ENCODE results near the gene CSAD.

The CSAD gene

DNA sequence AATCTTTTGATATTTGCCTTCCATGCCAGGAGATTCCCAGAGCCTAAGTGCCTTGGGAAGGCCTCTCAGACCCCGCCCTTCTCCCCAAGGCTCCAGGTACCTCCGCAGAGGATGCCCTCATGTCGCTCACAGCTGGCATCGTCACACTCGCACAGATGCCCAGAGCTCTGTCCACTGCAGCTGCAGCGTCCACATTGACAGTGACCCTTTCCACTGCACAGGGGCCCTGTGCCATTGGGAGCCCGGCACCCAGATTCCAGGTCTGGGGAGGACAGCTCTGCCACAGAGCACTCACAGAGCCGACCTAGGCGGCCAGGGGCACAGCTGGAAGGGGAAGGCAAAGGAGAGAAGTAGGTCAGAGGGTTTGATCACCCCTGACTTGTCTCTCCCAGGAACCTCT, 12.3 kb upstream of the CSAD start:
- H3K4me3 ChIP-seq (replicated peaks; ENCODE audit: low read depth, low read length) = no peak overlapping the region
- DNase-seq (ENCODE audit: low read depth) = no peak
- TF ChIP-seq, protein P1, sequence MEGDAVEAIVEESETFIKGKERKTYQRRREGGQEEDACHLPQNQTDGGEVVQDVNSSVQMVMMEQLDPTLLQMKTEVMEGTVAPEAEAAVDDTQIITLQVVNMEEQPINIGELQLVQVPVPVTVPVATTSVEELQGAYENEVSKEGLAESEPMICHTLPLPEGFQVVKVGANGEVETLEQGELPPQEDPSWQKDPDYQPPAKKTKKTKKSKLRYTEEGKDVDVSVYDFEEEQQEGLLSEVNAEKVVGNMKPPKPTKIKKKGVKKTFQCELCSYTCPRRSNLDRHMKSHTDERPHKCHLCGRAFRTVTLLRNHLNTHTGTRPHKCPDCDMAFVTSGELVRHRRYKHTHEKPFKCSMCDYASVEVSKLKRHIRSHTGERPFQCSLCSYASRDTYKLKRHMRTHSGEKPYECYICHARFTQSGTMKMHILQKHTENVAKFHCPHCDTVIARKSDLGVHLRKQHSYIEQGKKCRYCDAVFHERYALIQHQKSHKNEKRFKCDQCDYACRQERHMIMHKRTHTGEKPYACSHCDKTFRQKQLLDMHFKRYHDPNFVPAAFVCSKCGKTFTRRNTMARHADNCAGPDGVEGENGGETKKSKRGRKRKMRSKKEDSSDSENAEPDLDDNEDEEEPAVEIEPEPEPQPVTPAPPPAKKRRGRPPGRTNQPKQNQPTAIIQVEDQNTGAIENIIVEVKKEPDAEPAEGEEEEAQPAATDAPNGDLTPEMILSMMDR (IDR thresholded peaks at IDR 0.05; ENCODE audit: low read length, missing control alignments) = no peak

DNA sequence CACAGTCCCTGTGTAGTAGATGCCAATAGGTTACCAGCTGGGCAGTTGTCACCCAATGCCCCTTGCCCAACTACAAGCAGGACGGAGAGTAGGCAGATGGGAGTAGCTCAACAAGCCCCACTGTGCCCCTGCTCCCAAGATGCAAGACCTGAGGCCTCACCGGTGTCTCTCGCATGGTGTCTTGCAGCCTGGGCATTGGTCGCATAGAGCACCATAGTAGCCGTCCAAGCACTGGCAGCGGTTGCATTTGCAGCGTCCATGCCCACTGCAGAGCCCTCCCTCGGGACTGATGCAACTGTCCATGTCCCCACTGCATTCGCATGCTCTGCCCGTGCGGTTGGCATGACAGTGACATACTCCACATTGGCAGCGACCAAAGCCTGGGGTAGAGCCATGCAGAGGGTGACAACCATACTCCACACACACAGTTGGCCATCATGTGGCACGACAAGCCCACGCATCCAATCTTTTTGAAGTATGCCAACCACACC, 11.9 kb upstream of the CSAD start:
- no peak for DNase-seq (ENCODE audit: low read depth)
- TF ChIP-seq, protein P1 (IDR thresholded peaks at IDR 0.05; ENCODE audit: low read length, missing control alignments) = no peak
- no peak overlapping the region for H3K4me3 ChIP-seq (replicated peaks; ENCODE audit: low read depth, low read length)

DNA sequence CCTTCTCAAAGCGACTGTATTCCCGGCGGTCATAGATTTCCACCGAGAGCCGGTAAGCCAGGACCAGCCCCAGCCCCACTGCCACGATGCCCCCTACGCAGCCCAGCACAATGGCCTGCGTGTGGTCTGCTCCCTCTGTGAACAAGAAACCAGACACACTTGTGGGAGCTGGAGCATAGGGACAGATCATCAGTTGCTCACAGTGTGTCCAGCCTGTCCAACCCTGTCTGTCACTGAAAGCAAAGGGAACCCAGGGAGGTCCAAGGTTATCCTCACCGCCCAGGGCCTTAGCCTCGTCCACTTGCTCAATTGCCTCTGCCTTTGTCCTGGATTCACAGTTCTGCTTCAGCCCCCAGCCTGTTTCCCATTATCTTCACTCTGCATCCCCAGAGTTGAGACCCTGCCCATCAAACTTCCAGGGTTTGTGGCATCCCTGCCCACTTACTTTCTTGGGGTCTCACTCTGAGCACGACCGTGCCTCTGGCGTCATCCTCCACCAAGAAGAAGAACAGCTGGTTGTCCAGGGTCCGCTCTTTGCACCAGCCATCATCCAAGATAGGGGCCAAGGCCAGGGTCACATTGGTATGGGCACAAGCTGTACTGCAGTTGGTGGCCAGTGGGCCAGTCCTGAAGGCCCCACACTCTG, 11.3 kb upstream of the CSAD start:
- H3K4me3 ChIP-seq (replicated peaks; ENCODE audit: low read depth, low read length) = no peak overlapping the region
- TF ChIP-seq, protein P1 (IDR thresholded peaks at IDR 0.05; ENCODE audit: low read length, missing control alignments) = no peak
- DNase-seq (ENCODE audit: low read depth) = no peak

DNA sequence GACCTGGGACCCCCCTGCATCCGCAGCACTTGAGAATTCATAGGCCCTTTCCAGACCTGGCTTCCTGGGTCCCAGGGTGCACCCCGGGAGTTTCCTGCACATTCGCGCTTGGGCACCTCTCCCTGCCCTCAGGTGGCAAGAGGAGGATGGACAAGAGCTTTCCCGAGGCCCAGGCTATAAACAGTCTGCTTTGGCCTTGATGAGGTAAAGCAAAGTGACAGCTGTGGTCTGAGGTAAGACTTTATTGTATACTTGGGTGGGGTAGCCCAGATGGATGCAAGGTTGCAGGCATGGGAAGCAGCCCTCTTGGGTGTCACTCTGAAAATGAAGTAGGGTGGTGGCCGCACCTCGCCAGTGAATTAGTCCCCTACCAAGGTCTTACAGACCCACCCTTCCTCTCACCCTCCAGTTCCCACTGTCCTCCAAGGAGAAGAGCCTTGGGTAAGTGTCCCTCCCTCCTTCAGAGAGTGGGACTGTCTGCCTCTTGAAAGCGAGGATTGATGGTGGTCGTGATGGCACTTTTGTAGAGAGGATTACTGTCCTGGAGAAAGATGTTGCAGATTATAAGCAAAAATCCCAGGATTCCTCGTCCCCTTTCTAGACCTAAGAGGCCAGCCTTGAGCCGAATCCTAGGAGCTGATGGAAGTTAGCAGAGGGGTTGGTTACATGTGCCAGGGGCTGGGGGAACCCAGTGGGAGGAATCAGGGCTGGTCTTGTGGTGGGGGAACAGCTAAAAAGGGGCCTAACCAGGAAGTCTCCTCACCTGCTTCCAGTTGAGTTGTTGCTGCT, 10.6 kb upstream of the CSAD start:
- H3K4me3 ChIP-seq (replicated peaks; ENCODE audit: low read depth, low read length) = no peak overlapping the region

DNA sequence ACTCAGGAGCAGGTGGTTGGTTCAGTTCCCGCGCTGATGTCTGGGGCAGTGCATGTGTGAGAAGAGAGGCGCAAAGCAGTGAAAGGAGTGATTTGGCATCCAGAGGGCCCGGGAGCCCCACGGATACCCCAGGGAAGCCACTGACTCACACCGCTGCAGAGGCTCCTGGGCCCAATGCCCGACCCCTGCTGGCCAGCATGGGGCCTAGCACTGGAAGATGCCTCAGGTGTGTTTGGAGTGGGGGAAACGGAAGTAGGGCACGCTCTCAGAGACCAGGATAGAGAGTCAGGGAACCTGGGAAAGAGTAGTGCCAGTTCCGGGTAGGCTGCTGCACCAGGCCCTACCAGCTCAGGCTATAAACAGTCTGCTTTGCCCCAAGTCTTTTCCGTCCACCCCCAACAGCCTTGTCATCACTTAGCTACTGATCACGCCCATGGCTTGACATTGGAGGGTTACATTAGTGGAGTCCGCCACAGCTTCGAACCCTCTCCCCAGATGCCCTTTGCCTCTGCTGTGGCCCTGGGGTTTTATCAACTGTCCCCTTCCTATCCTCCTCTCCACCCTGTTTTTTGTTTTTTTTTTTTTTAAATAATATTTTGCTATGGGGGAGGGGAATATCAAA, 9.5 kb upstream of the CSAD start:
- H3K4me3 ChIP-seq (replicated peaks; ENCODE audit: low read depth, low read length) = no peak overlapping the region
- peak; percentile 59 for DNase-seq (ENCODE audit: low read depth)
- TF ChIP-seq, protein P1 (IDR thresholded peaks at IDR 0.05; ENCODE audit: low read length, missing control alignments) = peak; percentile 95

More for the DNA sequence above, 10.6 kb upstream of the CSAD start:
- no peak for DNase-seq (ENCODE audit: low read depth)
- TF ChIP-seq, protein P1 (IDR thresholded peaks at IDR 0.05; ENCODE audit: low read length, missing control alignments) = no peak

DNA sequence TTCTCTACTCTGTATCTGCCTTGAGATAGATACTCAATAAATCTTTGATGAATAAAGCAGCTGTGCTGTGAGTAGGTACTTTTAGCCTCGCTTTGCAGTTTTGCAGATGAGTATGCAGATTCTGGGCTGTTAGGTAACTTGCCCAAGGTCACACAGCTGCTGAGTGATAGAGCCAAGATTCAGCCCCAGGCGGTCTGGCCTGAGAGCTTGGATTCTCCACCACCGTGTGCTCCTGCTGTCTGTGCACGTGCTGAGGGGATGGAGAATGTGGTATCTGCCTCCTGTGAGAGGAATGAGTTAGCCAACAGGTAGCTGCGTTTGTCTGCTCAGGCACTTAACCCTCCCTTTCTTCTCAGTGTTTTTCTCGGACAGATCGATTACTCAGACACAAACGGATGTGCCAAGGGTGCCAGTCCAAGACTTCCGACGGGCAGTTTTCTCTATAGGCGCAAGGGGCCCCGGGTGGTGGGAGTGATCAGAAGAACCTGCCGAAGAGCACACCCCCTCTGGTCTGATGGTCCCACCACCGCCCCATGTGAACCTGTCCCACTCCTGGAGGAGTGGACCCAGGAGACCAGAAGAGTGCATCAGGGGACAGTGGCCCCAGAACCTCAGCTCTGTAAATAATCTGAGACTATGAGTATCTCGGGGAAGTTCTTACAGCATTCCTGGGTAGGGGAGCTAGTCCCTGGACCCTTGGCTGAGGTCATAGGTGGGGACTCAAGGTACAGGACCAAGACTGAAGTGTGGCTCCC, 6.6 kb upstream of the CSAD start:
- no peak overlapping the region for H3K4me3 ChIP-seq (replicated peaks; ENCODE audit: low read depth, low read length)
- no peak for DNase-seq (ENCODE audit: low read depth)
- TF ChIP-seq, protein P1 (IDR thresholded peaks at IDR 0.05; ENCODE audit: low read length, missing control alignments) = no peak

All from fibroblast of pulmonary artery (primary cell).